HepG2 (cell line): ENCODE measurements around the gene EPHB4. TPM values are rescaled to one million over a fixed set of nuclear protein-coding genes. Genes with fewer than 3 reads are reported as not detected.

Source experiments
- ARNT ChIP-seq: fragments of 450-650 bp; IDR thresholded peaks from 2 replicates; pipeline ENCODE4 v1.6.1; 2017
- CCAR2 ChIP-seq: fragments of 200-400 bp; formaldehyde crosslinking; optimal IDR thresholded peaks from 2 replicates; pipeline ENCODE3; 2018; ENCODE audit warnings: low read depth, mild to moderate bottlenecking, low read length, moderate library complexity
- FIP1L1 ChIP-seq: fragments of 200-400 bp; formaldehyde crosslinking; IDR thresholded peaks from 2 replicates; pipeline ENCODE4 v1.6.1; 2018; ENCODE audit warnings: low read depth, mild to moderate bottlenecking, low read length, moderate library complexity, borderline replicate concordance; ENCODE audit not compliant: insufficient read depth
- FOXA1 ChIP-seq, 2 experiments: fragments of 450-650 bp in 1 of 2; sonication (generic) in 1 of 2; formaldehyde crosslinking in 1 of 2; IDR thresholded peaks; 2 replicates each; pipeline versions ENCODE4 v1.4.0 to v1.6.1; 2016 to 2020; ENCODE audit warnings: missing genetic modification reagents in 1 of 2
- KLF11 ChIP-seq: IDR thresholded peaks from 2 replicates; pipeline ENCODE4 v1.6.1; 2016; ENCODE audit warnings: missing compliant biosample characterization
- PRDM4 ChIP-seq: sonication (generic); formaldehyde crosslinking; IDR thresholded peaks from 2 replicates; pipeline ENCODE4 v1.9.0; 2021; ENCODE audit warnings: missing genetic modification reagents, borderline replicate concordance
- RARA ChIP-seq: IDR thresholded peaks from 2 replicates; pipeline ENCODE4 v1.6.1; 2016; ENCODE audit warnings: missing genetic modification reagents, missing compliant biosample characterization
- SALL1 ChIP-seq: sonication (generic); formaldehyde crosslinking; IDR thresholded peaks from 2 replicates; pipeline ENCODE4 v1.8.0; 2022; ENCODE audit warnings: mild to moderate bottlenecking, missing genetic modification reagents
- SMYD3 ChIP-seq: sonication (generic); formaldehyde crosslinking; IDR thresholded peaks from 2 replicates; pipeline ENCODE4 v1.8.1; 2023; ENCODE audit warnings: mild to moderate bottlenecking, missing genetic modification reagents
- TAF1 ChIP-seq: sonication (generic); formaldehyde crosslinking; IDR thresholded peaks from 2 replicates; pipeline ENCODE4 v1.4.0; 2020; ENCODE audit warnings: missing genetic modification reagents
- TOE1 ChIP-seq: sonication (generic); formaldehyde crosslinking; IDR thresholded peaks from 2 replicates; pipeline ENCODE4 v1.4.0; 2020; ENCODE audit warnings: mild to moderate bottlenecking, missing genetic modification reagents
- ZBTB7B ChIP-seq: sonication (generic); formaldehyde crosslinking; IDR thresholded peaks from 2 replicates; pipeline ENCODE4 v1.4.0; 2020; ENCODE audit warnings: missing genetic modification reagents
- ZFP62 ChIP-seq: sonication (generic); formaldehyde crosslinking; IDR thresholded peaks from 2 replicates; pipeline ENCODE4 v1.4.0; 2020; ENCODE audit warnings: missing genetic modification reagents
- ZFP91 ChIP-seq: sonication (generic); formaldehyde crosslinking; IDR thresholded peaks from 2 replicates; pipeline ENCODE4 v1.9.0; 2022; ENCODE audit warnings: missing genetic modification reagents, mild to moderate bottlenecking, borderline replicate concordance
- ZNF10 ChIP-seq: sonication (generic); formaldehyde crosslinking; IDR thresholded peaks from 2 replicates; pipeline ENCODE4 v1.4.0; 2020; ENCODE audit warnings: mild to moderate bottlenecking, low read depth, missing genetic modification reagents, borderline replicate concordance
- ZNF446 ChIP-seq: sonication (generic); formaldehyde crosslinking; IDR thresholded peaks from 2 replicates; pipeline ENCODE4 v1.5.0; 2020; ENCODE audit warnings: mild to moderate bottlenecking, missing genetic modification reagents
- ZNF484 ChIP-seq: sonication (generic); formaldehyde crosslinking; IDR thresholded peaks from 2 replicates; pipeline ENCODE4 v1.5.1; 2020; ENCODE audit warnings: mild to moderate bottlenecking, low read depth, missing genetic modification reagents, borderline replicate concordance
- ZNF605 ChIP-seq: sonication (generic); formaldehyde crosslinking; IDR thresholded peaks from 2 replicates; pipeline ENCODE4 v1.8.0; 2022; ENCODE audit warnings: mild to moderate bottlenecking, missing genetic modification reagents
- polyA plus RNA-seq, 8 experiments: library from polyadenylated mRNA; depleted of rRNA in 3 of 8; stranded (reverse) in 7 of 8; unstranded in 1 of 8; fragments of >200 nt; fragmentation: Illumina TruSeq in 4 of 8; extraction: Trizol in 4 of 8; gene quantifications; 2 replicates each; pipeline versions ENCODE4 v1.2.1 to v1.2.3, GENCODE V29; 2011 to 2016; ENCODE audit warnings: low read depth in 4 of 8, missing spikeins in 1 of 8, mixed read lengths in 1 of 8; ENCODE audit not compliant: insufficient read depth in 1 of 8
- total RNA-seq, 5 experiments: library from RNA; depleted of rRNA; stranded (reverse); fragments of >200 nt; fragmentation: Illumina TruSeq; extraction: Trizol; gene quantifications; 2 replicates each; pipeline ENCODE4 v1.2.3, GENCODE V29; 2016; ENCODE audit warnings: low read depth in 1 of 5
- TF ChIP-seq, protein P1 (sequence below): sonication (generic); formaldehyde crosslinking; IDR thresholded peaks from 2 replicates; pipeline ENCODE4 v1.4.0; 2020; ENCODE audit warnings: mild to moderate bottlenecking, missing genetic modification reagents, borderline replicate concordance

EPHB4 gene
- total and polyA plus RNA-seq, 2 of the 13 experiments (the other 11 are each of a cell fraction or from before 2014, with no cell fraction given): 61.4 to 69.6 TPM

DNA sequence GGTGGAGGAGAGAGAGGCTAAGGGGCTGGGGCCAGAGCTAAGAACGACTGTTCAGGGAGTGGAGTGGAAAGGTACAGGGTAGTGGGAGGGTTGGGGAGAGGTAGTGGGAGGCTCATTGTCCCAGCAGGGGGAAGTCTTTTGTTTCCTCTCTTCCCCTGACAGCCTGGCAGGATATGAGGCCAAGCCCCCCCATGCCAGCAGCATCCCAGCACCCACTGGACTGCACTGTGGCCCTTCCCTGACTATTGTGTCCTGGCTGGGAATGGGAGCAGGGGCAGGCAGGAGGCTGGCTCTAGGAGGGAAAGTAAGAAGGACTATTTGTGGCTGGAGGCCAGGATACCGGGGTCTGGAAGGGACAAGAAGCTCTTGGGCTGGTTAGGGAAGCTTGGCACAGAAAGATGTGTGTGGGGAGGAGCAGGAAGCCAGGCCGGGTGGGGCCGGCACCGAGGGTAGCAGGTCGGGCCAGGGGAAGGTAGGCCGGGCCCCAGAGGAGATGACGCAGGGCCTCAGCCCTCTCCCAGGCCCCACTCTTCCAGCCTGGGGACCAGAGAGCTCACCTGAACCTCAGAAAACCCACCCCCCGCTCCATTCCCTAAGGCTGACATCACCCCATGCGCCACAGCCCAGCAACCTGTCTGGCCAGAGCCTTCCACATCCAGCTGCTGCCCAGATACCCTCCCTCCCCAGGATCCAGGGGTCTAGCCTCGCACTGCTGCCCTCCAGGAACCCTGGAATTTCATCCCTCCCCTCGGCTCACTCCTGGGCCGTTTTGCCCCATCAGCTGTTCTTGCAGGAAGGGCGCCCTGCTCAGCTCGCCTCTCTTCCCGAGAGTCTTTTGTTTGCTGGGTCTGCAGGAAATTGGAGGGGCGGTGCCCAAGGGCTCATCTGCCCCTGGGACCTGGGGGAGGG is 8.8 kb upstream of the EPHB4 start (continued):
- TF ChIP-seq ZFP91 (CRISPR knock-in tag) (no peak), ZNF10 (CRISPR knock-in tag) (no peak), SMYD3 (CRISPR knock-in tag) (no peak), ZFP62 (CRISPR knock-in tag) (no peak), RARA (CRISPR knock-in tag) (no peak), ARNT (no peak), ZNF446 (CRISPR knock-in tag) (no peak), ZNF605 (CRISPR knock-in tag) (no peak), TOE1 (CRISPR knock-in tag) (no peak), KLF11 (CRISPR knock-in tag) (no peak), ZNF484 (no peak), CCAR2 (no peak), ZBTB7B (CRISPR knock-in tag) (0 out of 2 replicates have a peak, but pooled peaks have one; percentile 17), PRDM4 (CRISPR knock-in tag) (no peak), TAF1 (no peak), FOXA1 (IDR thresholded peaks at IDR 0.05) (no peak), FOXA1 (CRISPR knock-in tag; IDR thresholded peaks at IDR 0.05) (no peak), FIP1L1 (no peak), SALL1 (no peak)
- TF ChIP-seq, protein P1, sequence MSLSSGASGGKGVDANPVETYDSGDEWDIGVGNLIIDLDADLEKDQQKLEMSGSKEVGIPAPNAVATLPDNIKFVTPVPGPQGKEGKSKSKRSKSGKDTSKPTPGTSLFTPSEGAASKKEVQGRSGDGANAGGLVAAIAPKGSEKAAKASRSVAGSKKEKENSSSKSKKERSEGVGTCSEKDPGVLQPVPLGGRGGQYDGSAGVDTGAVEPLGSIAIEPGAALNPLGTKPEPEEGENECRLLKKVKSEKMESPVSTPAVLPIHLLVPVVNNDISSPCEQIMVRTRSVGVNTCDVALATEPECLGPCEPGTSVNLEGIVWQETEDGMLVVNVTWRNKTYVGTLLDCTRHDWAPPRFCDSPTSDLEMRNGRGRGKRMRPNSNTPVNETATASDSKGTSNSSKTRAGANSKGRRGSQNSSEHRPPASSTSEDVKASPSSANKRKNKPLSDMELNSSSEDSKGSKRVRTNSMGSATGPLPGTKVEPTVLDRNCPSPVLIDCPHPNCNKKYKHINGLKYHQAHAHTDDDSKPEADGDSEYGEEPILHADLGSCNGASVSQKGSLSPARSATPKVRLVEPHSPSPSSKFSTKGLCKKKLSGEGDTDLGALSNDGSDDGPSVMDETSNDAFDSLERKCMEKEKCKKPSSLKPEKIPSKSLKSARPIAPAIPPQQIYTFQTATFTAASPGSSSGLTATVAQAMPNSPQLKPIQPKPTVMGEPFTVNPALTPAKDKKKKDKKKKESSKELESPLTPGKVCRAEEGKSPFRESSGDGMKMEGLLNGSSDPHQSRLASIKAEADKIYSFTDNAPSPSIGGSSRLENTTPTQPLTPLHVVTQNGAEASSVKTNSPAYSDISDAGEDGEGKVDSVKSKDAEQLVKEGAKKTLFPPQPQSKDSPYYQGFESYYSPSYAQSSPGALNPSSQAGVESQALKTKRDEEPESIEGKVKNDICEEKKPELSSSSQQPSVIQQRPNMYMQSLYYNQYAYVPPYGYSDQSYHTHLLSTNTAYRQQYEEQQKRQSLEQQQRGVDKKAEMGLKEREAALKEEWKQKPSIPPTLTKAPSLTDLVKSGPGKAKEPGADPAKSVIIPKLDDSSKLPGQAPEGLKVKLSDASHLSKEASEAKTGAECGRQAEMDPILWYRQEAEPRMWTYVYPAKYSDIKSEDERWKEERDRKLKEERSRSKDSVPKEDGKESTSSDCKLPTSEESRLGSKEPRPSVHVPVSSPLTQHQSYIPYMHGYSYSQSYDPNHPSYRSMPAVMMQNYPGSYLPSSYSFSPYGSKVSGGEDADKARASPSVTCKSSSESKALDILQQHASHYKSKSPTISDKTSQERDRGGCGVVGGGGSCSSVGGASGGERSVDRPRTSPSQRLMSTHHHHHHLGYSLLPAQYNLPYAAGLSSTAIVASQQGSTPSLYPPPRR (CRISPR knock-in tag): no peak
